HepG2 (cell line): ENCODE measurements around the gene KLF17. TPM values are rescaled to one million over a fixed set of nuclear protein-coding genes. Genes with fewer than 3 reads are reported as not detected.

ENCODE experiments used
- ATAC-seq: fragments of 200-7000 bp; cut with Tn5 transposase; 3 replicates; pipeline ENCODE4 v1.9.1; 2020; ENCODE audit warnings: mild to moderate bottlenecking, moderate library complexity
- BruUV-seq: library from RNA; stranded (reverse); fragments of 400-500 nt; replicated peaks from 2 replicates; lab custom pipeline; 2021; lab: Mats Ljungman, UMichigan
- CTCF ChIA-PET: fragments of 300-600 bp; formaldehyde crosslinking; extraction: SDS; loops from one replicate; lab custom pipeline; 2021; ENCODE audit warnings: low total read pairs, inconsistent platforms, low intra/inter-chr PET ratio; lab: Yijun Ruan, JAX
- POLR2A ChIA-PET: fragments of 350-600 bp; sonication (Branson Sonifier 250); formaldehyde crosslinking; loops from one replicate; lab custom pipeline; 2020; ENCODE audit warnings: antibody characterized with exemption, inconsistent platforms; lab: Yijun Ruan, JAX
- DNase-seq: peaks from one replicate; pipeline ENCODE4 v3.0.0-alpha.2; 2015; ENCODE audit warnings: low spot score
- FAIRE-seq: peaks from 3 replicates; lab custom pipeline; 2011; peaks lifted over from hg19 to GRCh38; lab: Jason Lieb, UNC
- H2AFZ ChIP-seq: one replicate; pipeline ENCODE4 v1.6.1; 2011; ENCODE audit warnings: low read length, inconsistent platforms
- H3K27ac ChIP-seq: fragments of 300-600 bp; 3 replicates; pipeline ENCODE4 v1.8.0; 2011; ENCODE audit warnings: mixed run types, mild to moderate bottlenecking, mixed read lengths, low read length, inconsistent platforms; ENCODE audit not compliant: insufficient read depth; ENCODE audit errors: extremely low read length
- H3K27me3 ChIP-seq, 2 experiments: fragments of 200-600 bp in 1 of 2; 2 replicates in 1 of 2; 3 replicates in 1 of 2; pipeline versions ENCODE4 v1.6.0 to v1.8.0; 2011; ENCODE audit warnings: low read length in 2 of 2, mild to moderate bottlenecking in 2 of 2, moderate library complexity in 2 of 2, inconsistent platforms in 1 of 2; ENCODE audit not compliant: insufficient read depth in 2 of 2, control insufficient read depth in 1 of 2
- H3K36me3 ChIP-seq, 2 experiments: fragments of 200-600 bp in 1 of 2; replicated peaks in 1 of 2; 2 replicates in 1 of 2; 3 replicates in 1 of 2; pipeline versions ENCODE4 v1.5.1 to v1.8.0; 2011; ENCODE audit warnings: low read length in 2 of 2, inconsistent platforms in 1 of 2; ENCODE audit not compliant: insufficient read depth in 2 of 2, control insufficient read depth in 1 of 2
- H3K4me1 ChIP-seq: 2 replicates; pipeline ENCODE4 v1.5.1; 2012; ENCODE audit warnings: low read length, inconsistent platforms; ENCODE audit not compliant: insufficient read depth
- H3K4me2 ChIP-seq: 2 replicates; pipeline ENCODE4 v1.6.0; 2011; ENCODE audit warnings: low read depth, low read length, inconsistent platforms
- H3K4me3 ChIP-seq, 3 experiments: fragments of 200-600 bp in 1 of 3; sonication (generic), shearing (Covaris generic) in 1 of 3; replicated peaks in 1 of 3; 2 replicates each; pipeline ENCODE4 v1.5.1; 2011 to 2016; ENCODE audit warnings: low read length in 3 of 3, inconsistent platforms in 2 of 3, low read depth in 2 of 3, mild to moderate bottlenecking in 2 of 3, control low read depth in 1 of 3, mixed read lengths in 1 of 3; ENCODE audit not compliant: insufficient read depth in 1 of 3
- H3K79me2 ChIP-seq: one replicate; pipeline ENCODE4 v1.6.1; 2011; ENCODE audit warnings: low read length, inconsistent platforms; ENCODE audit not compliant: insufficient read depth
- H3K9ac ChIP-seq: 2 replicates; pipeline ENCODE4 v1.6.0; 2011; ENCODE audit warnings: mild to moderate bottlenecking, low read depth, low read length, inconsistent platforms; ENCODE audit not compliant: insufficient read depth
- H3K9me3 ChIP-seq: 2 replicates; pipeline ENCODE4 v1.5.1; 2012; ENCODE audit warnings: mild to moderate bottlenecking, low read length
- H4K20me1 ChIP-seq: 2 replicates; pipeline ENCODE4 v1.6.0; 2011; ENCODE audit warnings: inconsistent platforms, mild to moderate bottlenecking, low read length, moderate library complexity; ENCODE audit not compliant: insufficient read depth
- DPF2 ChIP-seq: sonication (generic); formaldehyde crosslinking; IDR thresholded peaks from 2 replicates; pipeline ENCODE4 v1.4.0; 2020; ENCODE audit warnings: mild to moderate bottlenecking, low read depth, missing genetic modification reagents, borderline replicate concordance
- NR2C2 ChIP-seq: sonication (generic); formaldehyde crosslinking; IDR thresholded peaks from 2 replicates; pipeline ENCODE4 v1.4.0; 2020; ENCODE audit warnings: missing genetic modification reagents, mild to moderate bottlenecking, moderate library complexity, borderline replicate concordance
- ZNF333 ChIP-seq: sonication (generic); formaldehyde crosslinking; IDR thresholded peaks from 2 replicates; pipeline ENCODE4 v1.4.0; 2020; ENCODE audit warnings: mild to moderate bottlenecking, missing genetic modification reagents, borderline replicate concordance
- ZNF619 ChIP-seq: sonication (generic); formaldehyde crosslinking; IDR thresholded peaks from 2 replicates; pipeline ENCODE4 v1.4.0; 2020; ENCODE audit warnings: mild to moderate bottlenecking, missing genetic modification reagents
- ZNF776 ChIP-seq: sonication (generic); formaldehyde crosslinking; IDR thresholded peaks from 2 replicates; pipeline ENCODE4 v1.4.0; 2020; ENCODE audit warnings: mild to moderate bottlenecking, missing genetic modification reagents
- in situ Hi-C: cut with HindIII; loops from 2 replicates; pipeline ENCODE4 v1.10.0; 2017; ENCODE audit warnings: low pct_unique_long_range_greater_than_20kb; ENCODE audit not compliant: extremely low pct_ligation_motif_present
- intact Hi-C: fragments of 100-400 bp; cut with micrococcal nuclease; formaldehyde crosslinking; loops from one replicate; pipeline ENCODE4 v1.10.0; 2022; ENCODE audit not compliant: unreplicated experiment
- polyA plus RNA-seq, 8 experiments: library from polyadenylated mRNA; depleted of rRNA in 3 of 8; stranded (reverse) in 7 of 8; unstranded in 1 of 8; fragments of >200 nt; fragmentation: Illumina TruSeq in 4 of 8; extraction: Trizol in 4 of 8; gene quantifications; 2 replicates each; pipeline versions ENCODE4 v1.2.1 to v1.2.3, GENCODE V29; 2011 to 2016; ENCODE audit warnings: low read depth in 4 of 8, missing spikeins in 1 of 8, mixed read lengths in 1 of 8; ENCODE audit not compliant: insufficient read depth in 1 of 8
- total RNA-seq, 5 experiments: library from RNA; depleted of rRNA; stranded (reverse); fragments of >200 nt; fragmentation: Illumina TruSeq; extraction: Trizol; gene quantifications; 2 replicates each; pipeline ENCODE4 v1.2.3, GENCODE V29; 2016; ENCODE audit warnings: low read depth in 1 of 5
- TF ChIP-seq, protein P1 (sequence below): sonication (generic); formaldehyde crosslinking; conservative IDR thresholded peaks from 2 replicates; pipeline ENCODE4 v1.4.0; 2020; ENCODE audit warnings: mild to moderate bottlenecking, missing genetic modification reagents, moderate library complexity
- TF ChIP-seq, protein P2 (sequence below): sonication (generic); formaldehyde crosslinking; IDR thresholded peaks from 2 replicates; pipeline ENCODE4 v1.4.0; 2020; ENCODE audit warnings: mild to moderate bottlenecking, missing genetic modification reagents
- TF ChIP-seq, protein P3 (sequence below): sonication (generic); formaldehyde crosslinking; IDR thresholded peaks from 2 replicates; pipeline ENCODE4 v1.4.0; 2020; ENCODE audit warnings: mild to moderate bottlenecking, low read depth, missing genetic modification reagents

KLF17 gene
- total and polyA plus RNA-seq, 2 of the 13 experiments (the other 11 are each of a cell fraction or from before 2014, with no cell fraction given): not detected

DNA sequence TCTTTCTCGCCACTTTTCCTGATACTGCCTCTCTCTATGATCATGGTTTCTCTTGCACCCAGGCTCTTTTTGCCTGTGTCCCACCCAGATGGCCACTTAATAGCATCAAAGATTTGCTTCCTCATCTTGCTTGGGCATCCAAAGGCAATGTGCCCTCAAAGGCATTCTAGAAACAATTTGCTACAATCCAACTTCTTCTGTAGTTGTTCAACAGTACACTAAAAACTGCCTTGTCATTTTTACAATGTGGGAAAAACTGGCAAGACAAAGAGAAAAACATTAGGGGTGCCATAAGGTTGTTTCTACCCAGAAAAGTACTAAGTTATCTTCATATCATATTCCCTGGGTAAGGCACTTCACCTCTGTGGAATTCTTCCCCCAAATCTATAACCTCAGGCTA is 39.3 kb downstream of the KLF17 start (continued):
- TF ChIP-seq, protein P1, sequence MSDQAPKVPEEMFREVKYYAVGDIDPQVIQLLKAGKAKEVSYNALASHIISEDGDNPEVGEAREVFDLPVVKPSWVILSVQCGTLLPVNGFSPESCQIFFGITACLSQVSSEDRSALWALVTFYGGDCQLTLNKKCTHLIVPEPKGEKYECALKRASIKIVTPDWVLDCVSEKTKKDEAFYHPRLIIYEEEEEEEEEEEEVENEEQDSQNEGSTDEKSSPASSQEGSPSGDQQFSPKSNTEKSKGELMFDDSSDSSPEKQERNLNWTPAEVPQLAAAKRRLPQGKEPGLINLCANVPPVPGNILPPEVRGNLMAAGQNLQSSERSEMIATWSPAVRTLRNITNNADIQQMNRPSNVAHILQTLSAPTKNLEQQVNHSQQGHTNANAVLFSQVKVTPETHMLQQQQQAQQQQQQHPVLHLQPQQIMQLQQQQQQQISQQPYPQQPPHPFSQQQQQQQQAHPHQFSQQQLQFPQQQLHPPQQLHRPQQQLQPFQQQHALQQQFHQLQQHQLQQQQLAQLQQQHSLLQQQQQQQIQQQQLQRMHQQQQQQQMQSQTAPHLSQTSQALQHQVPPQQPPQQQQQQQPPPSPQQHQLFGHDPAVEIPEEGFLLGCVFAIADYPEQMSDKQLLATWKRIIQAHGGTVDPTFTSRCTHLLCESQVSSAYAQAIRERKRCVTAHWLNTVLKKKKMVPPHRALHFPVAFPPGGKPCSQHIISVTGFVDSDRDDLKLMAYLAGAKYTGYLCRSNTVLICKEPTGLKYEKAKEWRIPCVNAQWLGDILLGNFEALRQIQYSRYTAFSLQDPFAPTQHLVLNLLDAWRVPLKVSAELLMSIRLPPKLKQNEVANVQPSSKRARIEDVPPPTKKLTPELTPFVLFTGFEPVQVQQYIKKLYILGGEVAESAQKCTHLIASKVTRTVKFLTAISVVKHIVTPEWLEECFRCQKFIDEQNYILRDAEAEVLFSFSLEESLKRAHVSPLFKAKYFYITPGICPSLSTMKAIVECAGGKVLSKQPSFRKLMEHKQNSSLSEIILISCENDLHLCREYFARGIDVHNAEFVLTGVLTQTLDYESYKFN (CRISPR knock-in tag): no peak
- TF ChIP-seq ZNF776 (CRISPR knock-in tag) (no peak), ZNF619 (no peak)

DNA sequence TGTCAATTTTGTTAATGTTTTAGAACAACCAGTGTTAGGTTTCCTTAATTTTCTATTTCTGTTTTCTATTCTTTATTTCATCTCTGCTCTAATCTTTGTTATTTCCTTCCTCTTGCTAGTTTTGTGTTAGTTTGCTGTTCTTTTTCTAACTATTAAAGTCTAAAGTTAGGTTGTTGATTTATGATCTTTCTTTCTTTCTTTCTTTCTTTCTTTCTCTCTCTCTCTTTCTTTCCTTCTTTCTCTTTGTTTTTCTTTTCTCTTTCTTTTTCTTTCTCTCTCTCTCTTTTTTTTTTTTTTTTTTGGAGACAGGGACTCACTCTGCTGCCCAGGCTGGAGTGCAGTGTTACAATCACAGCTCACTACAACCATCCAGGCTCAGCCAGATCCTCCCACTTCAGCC is 40.2 kb downstream of the KLF17 start:
- BruUV-seq: no TSS peak
- FAIRE-seq (no peak), ATAC-seq (no peak), DNase-seq (no peak)
- H3K9ac ChIP-seq: no peak overlapping the region
- intact Hi-C loops (no loop called here), in situ Hi-C loops (no loop called here)
- H2AFZ ChIP-seq: no peak overlapping the region
- H3K79me2 ChIP-seq: no peaks in the 10 kb centered on the region
- no peaks in the 10 kb centered on the region for H4K20me1 ChIP-seq
- H3K36me3 ChIP-seq: no peaks in the 10 kb centered on the region
- POLR2A ChIA-PET: no interaction called here
- H3K4me1 ChIP-seq: no peaks in the 10 kb centered on the region
- no peak overlapping the region for H3K4me3 ChIP-seq
- no peak for TF ChIP-seq NR2C2 (CRISPR knock-in tag)
- TF ChIP-seq, protein P2, sequence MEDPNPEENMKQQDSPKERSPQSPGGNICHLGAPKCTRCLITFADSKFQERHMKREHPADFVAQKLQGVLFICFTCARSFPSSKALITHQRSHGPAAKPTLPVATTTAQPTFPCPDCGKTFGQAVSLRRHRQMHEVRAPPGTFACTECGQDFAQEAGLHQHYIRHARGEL: no peak
- TF ChIP-seq, protein P3, sequence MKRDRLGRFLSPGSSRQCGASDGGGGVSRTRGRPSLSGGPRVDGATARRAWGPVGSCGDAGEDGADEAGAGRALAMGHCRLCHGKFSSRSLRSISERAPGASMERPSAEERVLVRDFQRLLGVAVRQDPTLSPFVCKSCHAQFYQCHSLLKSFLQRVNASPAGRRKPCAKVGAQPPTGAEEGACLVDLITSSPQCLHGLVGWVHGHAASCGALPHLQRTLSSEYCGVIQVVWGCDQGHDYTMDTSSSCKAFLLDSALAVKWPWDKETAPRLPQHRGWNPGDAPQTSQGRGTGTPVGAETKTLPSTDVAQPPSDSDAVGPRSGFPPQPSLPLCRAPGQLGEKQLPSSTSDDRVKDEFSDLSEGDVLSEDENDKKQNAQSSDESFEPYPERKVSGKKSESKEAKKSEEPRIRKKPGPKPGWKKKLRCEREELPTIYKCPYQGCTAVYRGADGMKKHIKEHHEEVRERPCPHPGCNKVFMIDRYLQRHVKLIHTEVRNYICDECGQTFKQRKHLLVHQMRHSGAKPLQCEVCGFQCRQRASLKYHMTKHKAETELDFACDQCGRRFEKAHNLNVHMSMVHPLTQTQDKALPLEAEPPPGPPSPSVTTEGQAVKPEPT (CRISPR knock-in tag): no peak
- TF ChIP-seq DPF2 (CRISPR knock-in tag): no peak
- no peak for TF ChIP-seq ZNF333 (CRISPR knock-in tag)
- H3K27ac ChIP-seq: no peak overlapping the region
- H3K27me3 ChIP-seq: peaks cover 0 to 8% of the 10 kb centered on the region in 2 experiments; a peak in 1 of 5 replicates
- H3K4me2 ChIP-seq: no peak overlapping the region
- no peaks in the 10 kb centered on the region for H3K9me3 ChIP-seq
- CTCF ChIA-PET: no interaction called here
